GM23338 (cell line): ENCODE data around the gene TNF. TPM values are rescaled to one million over a fixed set of nuclear protein-coding genes. Genes with fewer than 3 reads are reported as not detected.

Experiments used
- ATAC-seq: fragments of 200-7000 bp; cut with Tn5 transposase; 3 replicates; pipeline ENCODE4 v1.9.1; 2020
- DNase-seq: peaks from one replicate; pipeline ENCODE4 v3.0.0-alpha.2; 2015; ENCODE audit warnings: low spot score
- H2AFZ ChIP-seq: fragments of 200-600 bp; sonication (generic); 2 replicates; pipeline ENCODE4 v1.8.0; 2016; ENCODE audit warnings: antibody characterized with exemption, mild to moderate bottlenecking, moderate library complexity
- H3F3A ChIP-seq: fragments of 200-600 bp; sonication (generic); replicated peaks from 2 replicates; pipeline ENCODE4 v1.8.0; 2017; ENCODE audit warnings: antibody characterized with exemption, mixed run types, low read depth
- H3K27ac ChIP-seq: fragments of 200-600 bp; sonication (generic); 2 replicates; pipeline ENCODE4 v1.6.1; 2016; ENCODE audit warnings: low read depth
- H3K27me3 ChIP-seq: fragments of 200-600 bp; sonication (generic); 2 replicates; pipeline ENCODE4 v1.8.0; 2016; ENCODE audit warnings: mild to moderate bottlenecking, mixed run types, moderate library complexity; ENCODE audit not compliant: insufficient read depth
- H3K36me3 ChIP-seq: fragments of 200-600 bp; sonication (generic); 2 replicates; pipeline ENCODE4 v1.8.0; 2016; ENCODE audit warnings: mild to moderate bottlenecking; ENCODE audit not compliant: insufficient read depth
- H3K4me1 ChIP-seq: fragments of 200-600 bp; sonication (generic); 2 replicates; pipeline ENCODE4 v1.8.0; 2016; ENCODE audit warnings: mild to moderate bottlenecking, moderate library complexity; ENCODE audit not compliant: insufficient read depth
- H3K4me2 ChIP-seq: fragments of 200-600 bp; sonication (generic); 2 replicates; pipeline ENCODE4 v1.7.1; 2017; ENCODE audit warnings: mixed run types
- H3K4me3 ChIP-seq: fragments of 200-600 bp; sonication (generic); 2 replicates; pipeline ENCODE4 v1.6.1; 2016; ENCODE audit warnings: mixed run types
- H3K79me2 ChIP-seq: fragments of 200-600 bp; sonication (generic); replicated peaks from 2 replicates; pipeline ENCODE4 v1.8.0; 2017; ENCODE audit warnings: mild to moderate bottlenecking; ENCODE audit not compliant: insufficient read depth
- H3K9me2 ChIP-seq: fragments of 200-600 bp; sonication (generic); 2 replicates; pipeline ENCODE4 v1.8.0; 2017; ENCODE audit not compliant: insufficient read depth
- H4K20me1 ChIP-seq: fragments of 200-600 bp; sonication (generic); replicated peaks from 2 replicates; pipeline ENCODE4 v1.8.0; 2017; ENCODE audit warnings: mild to moderate bottlenecking; ENCODE audit not compliant: insufficient read depth
- H3K27ac Mint-ChIP-seq: 2 replicates; pipeline ENCODE4 v1.8.0; 2020; ENCODE audit warnings: inconsistent platforms, mild to moderate bottlenecking, moderate library complexity, mixed read lengths
- H3K27me3 Mint-ChIP-seq: 3 replicates; pipeline ENCODE4 v1.8.0; 2022; ENCODE audit warnings: low read depth, mild to moderate bottlenecking, moderate library complexity, mixed read lengths, inconsistent platforms; ENCODE audit not compliant: insufficient read depth, poor library complexity
- H3K36me3 Mint-ChIP-seq: 3 replicates; pipeline ENCODE4 v1.8.0; 2021; ENCODE audit warnings: low read depth, mild to moderate bottlenecking, inconsistent platforms, moderate library complexity, mixed read lengths
- H3K4me1 Mint-ChIP-seq: 3 replicates; pipeline ENCODE4 v1.8.0; 2020; ENCODE audit warnings: mild to moderate bottlenecking, inconsistent platforms, mixed read lengths
- H3K4me3 Mint-ChIP-seq: 3 replicates; pipeline ENCODE4 v1.8.0; 2021; ENCODE audit warnings: moderate library complexity, mild to moderate bottlenecking, inconsistent platforms, mixed read lengths
- H3K9me3 Mint-ChIP-seq: 3 replicates; pipeline ENCODE4 v1.8.0; 2020; ENCODE audit warnings: moderate library complexity, mild to moderate bottlenecking, inconsistent platforms, mixed read lengths
- CREB1 ChIP-seq: fragments of 250-450 bp; sonication (Bioruptor Pico); IDR thresholded peaks from 2 replicates; pipeline ENCODE4 v1.5.0; 2020; ENCODE audit warnings: low read depth, mild to moderate bottlenecking, moderate library complexity
- CTCF ChIP-seq, 2 experiments: fragments of 200-600 bp in 1 of 2; sonication (generic) in 1 of 2; conservative IDR thresholded peaks; 2 replicates each; pipeline versions ENCODE4 v1.5.1 to v1.6.1; 2016 to 2017; ENCODE audit warnings: antibody characterized with exemption in 2 of 2, low read depth in 2 of 2, mild to moderate bottlenecking in 2 of 2, moderate library complexity in 1 of 2
- ETS1 ChIP-seq: IDR thresholded peaks from 2 replicates; pipeline ENCODE4 v1.6.1; 2016; ENCODE audit warnings: antibody characterized with exemption
- JUNB ChIP-seq: IDR thresholded peaks from one replicate; pipeline ENCODE4 v1.6.1; 2016; ENCODE audit warnings: antibody characterized with exemption; ENCODE audit not compliant: unreplicated experiment
- ZNF462 ChIP-seq: fragments of 250-450 bp; sonication (Bioruptor Pico); IDR thresholded peaks from 2 replicates; pipeline ENCODE4 v1.5.0; 2020; ENCODE audit warnings: mild to moderate bottlenecking, moderate library complexity
- polyA plus RNA-seq: library from polyadenylated mRNA; unstranded; fragments of >200 nt; fragmentation: Nextera tagmentation; extraction: Ambion mirVana; gene quantifications from 2 replicates; pipeline ENCODE4 v1.2.1, GENCODE V29; 2016
- total RNA-seq: library from RNA; depleted of rRNA; stranded (reverse); fragments of >200 nt; shearing (Covaris generic); gene quantifications from 2 replicates; pipeline ENCODE4 v1.2.3, GENCODE V29; 2014

The TNF gene
- total and polyA plus RNA-seq, 2 experiments from 2014 or later: 0.11 TPM; not detected in 1

GRCh38 chr6:31621320-31621939 lies 46.1 kb downstream of the TNF start (continued):
- TF ChIP-seq CTCF (conservative IDR thresholded peaks at IDR 0.05; ENCODE audit: low read depth in 2 of 2): no peak
- TF ChIP-seq ETS1: no peak
- no peak for TF ChIP-seq JUNB
- no peak for TF ChIP-seq ZNF462 (CRISPR knock-in tag)
- no peak for TF ChIP-seq CREB1

GRCh38 chr6:31621991-31622390 lies 46.6 kb downstream of the TNF start:
- Histone ChIP-seq H4K20me1 (peaks cover 36% of the 10 kb centered on the region), H3K4me2 (peak overlapping the region; percentile 99)
- TF ChIP-seq ZNF462 (CRISPR knock-in tag): no peak

More at GRCh38 chr6:31621991-31622390, 46.6 kb downstream of the TNF start:
- H3K79me2 ChIP-seq: peaks cover 54% of the 10 kb centered on the region
- peaks cover 26% of the 10 kb centered on the region for H3K27me3 Mint-ChIP-seq
- peak overlapping the region; percentile 99 for H3K27ac Mint-ChIP-seq
- peaks cover 68% of the 10 kb centered on the region for H3K36me3 Mint-ChIP-seq
- H3K27me3 ChIP-seq: no peaks in the 10 kb centered on the region
- peak overlapping the region; percentile 100 for H3K4me3 ChIP-seq
- H3K36me3 ChIP-seq: peaks cover 45% of the 10 kb centered on the region
- H3K9me2 ChIP-seq: no peaks in the 10 kb centered on the region
- peaks cover 6% of the 10 kb centered on the region for H3K9me3 Mint-ChIP-seq
- DNase-seq: no peak
- peaks cover 9% of the 10 kb centered on the region for H3K4me1 Mint-ChIP-seq
- no peak for ATAC-seq
- H3K27ac ChIP-seq: peak overlapping the region; percentile 100; the same call in 1 of the 2 replicates
- H3K4me1 ChIP-seq: peaks cover 15% of the 10 kb centered on the region
- H3F3A ChIP-seq: peaks cover 36% of the 10 kb centered on the region
- H3K4me3 Mint-ChIP-seq: peak overlapping the region; percentile 94
- no peak overlapping the region for H2AFZ ChIP-seq
